Liver (tissue), 3 donors: ENCODE measurements around the gene ZNF423.

Source experiments
- CTCF ChIP-seq: fragments of 150-350 bp; IDR thresholded peaks from 2 replicates; pipeline ENCODE4 v1.5.1; 2017; ENCODE audit warnings: improper control_type of control experiment, low read depth, low read length; ENCODE audit not compliant: missing input control
- GABPA ChIP-seq, 2 donors: IDR thresholded peaks in 1 of 2; conservative IDR thresholded peaks in 1 of 2; 2 replicates each; pipeline ENCODE4 v1.6.1; 2016; ENCODE audit warnings: antibody characterized with exemption in 2 of 2, mild to moderate bottlenecking in 1 of 2, moderate library complexity in 1 of 2
- REST ChIP-seq: IDR thresholded peaks from 2 replicates; pipeline ENCODE4 v1.6.1; 2016; ENCODE audit warnings: antibody characterized with exemption, mild to moderate bottlenecking
- TAF1 ChIP-seq: conservative IDR thresholded peaks from 2 replicates; pipeline ENCODE4 v1.6.1; 2016; ENCODE audit warnings: antibody characterized with exemption, mild to moderate bottlenecking
- YY1 ChIP-seq: IDR thresholded peaks from 2 replicates; pipeline ENCODE4 v1.6.1; 2016; ENCODE audit warnings: antibody characterized with exemption, mild to moderate bottlenecking
- donor health status: healthy.
- donor health status: healthy.

- no peak for TF ChIP-seq REST
- no peak for TF ChIP-seq GABPA (IDR thresholded peaks at IDR 0.05 in 1 of 2, conservative IDR thresholded peaks at IDR 0.05 in 1 of 2)
- TF ChIP-seq CTCF, result no peak
- no peak for TF ChIP-seq YY1
- TF ChIP-seq TAF1, result no peak
Measured at GRCh38 chr16:49580751-49581303, 275.1 kb downstream of the ZNF423 start.
